HG03469 (cell line): ENCODE measurements around the gene NUDT4B.
A peak's percentile ranks its signal among the peaks of the same experiment; 100 is the strongest.
"Not testable (repeated sequence)": the region's sequence is repeated elsewhere in the genome, so short reads cannot be mapped to it uniquely, and the experiment has no call there.

Experiments used
- ATAC-seq: cut with Tn5 transposase; IDR thresholded peaks from one replicate; pipeline ENCODE4 v1.9.1; 2021; ENCODE audit warnings: mild to moderate bottlenecking, moderate library complexity, moderate number of reproducible peaks; ENCODE audit not compliant: unreplicated experiment

Gene NUDT4B

DNA sequence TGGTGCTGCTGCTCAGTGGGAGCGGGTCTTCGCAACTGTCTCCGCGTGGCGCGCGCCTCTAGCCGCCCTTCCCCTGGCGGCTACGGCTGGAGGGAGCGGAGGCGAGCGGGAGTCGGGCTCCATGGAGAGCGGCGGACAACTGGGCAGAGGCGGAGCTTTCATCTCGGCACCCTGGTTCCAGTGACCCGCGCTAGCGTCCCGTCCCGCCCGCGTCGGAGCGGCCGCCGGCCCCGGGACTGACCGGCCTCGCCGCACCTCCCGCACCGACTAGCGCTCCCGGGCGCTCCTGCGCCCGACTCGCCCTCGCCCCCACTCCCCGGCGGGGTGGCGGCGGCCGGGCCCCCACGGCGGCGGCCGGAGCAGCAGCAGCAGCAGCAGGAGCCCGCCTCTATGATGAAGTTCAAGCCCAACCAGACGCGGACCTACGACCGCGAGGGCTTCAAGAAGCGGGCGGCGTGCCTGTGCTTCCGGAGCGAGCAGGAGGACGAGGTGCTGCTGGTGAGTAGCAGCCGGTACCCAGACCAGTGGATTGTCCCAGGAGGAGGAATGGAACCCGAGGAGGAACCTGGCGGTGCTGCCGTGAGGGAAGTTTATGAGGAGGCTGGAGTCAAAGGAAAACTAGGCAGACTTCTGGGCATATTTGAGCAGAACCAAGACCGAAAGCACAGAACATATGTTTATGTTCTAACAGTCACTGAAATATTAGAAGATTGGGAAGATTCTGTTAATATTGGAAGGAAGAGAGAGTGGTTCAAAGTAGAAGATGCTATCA lies at the start of gene NUDT4B:
Gene NUDT4B, plus strand, starts transcription at position 212 of the 772 bp plus-strand sequence. Its CDS starts 179 bp downstream, at position 391.
- peak; percentile 24 for ATAC-seq

DNA sequence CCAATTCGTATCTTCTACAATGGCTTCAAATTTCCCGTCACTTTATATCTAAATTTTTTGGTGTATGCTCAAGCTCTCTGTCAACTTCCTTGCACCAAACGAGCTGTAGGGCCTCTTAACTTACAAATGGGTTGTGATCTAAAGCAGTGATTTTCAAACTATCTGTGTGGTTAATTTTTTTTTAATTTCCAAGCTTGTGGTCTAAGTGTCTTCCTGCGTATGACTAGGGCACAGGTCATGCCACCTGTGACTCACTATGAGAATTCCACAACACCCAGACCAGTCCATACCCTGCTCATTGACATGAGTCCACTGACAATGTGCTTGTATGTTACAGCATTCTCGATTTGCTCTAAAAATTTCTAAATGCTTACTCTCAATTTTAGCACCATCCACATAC lies 49.2 kb upstream of the NUDT4B start:
- ATAC-seq: not testable (repeated sequence)

DNA sequence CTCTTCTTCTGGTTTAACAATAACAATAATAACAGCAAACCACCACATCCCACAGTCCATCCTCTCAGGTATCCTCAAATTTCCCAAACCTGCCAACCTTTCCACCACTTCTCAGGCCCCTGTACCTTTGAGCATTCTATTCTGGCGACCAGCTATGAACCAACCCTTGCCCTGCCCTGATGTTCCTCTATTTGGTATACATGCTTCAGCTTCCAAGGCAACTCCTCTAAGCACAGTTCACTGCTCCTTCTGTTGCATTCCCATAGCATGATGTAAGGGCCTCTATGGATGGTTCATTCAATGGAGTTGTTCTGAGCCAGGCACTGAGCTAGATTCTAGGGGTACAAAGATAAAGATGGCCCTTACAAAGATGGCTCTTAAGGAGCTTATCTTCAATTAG lies 46.3 kb upstream of the NUDT4B start:
- not testable (repeated sequence) for ATAC-seq

GRCh38 chr1:148703973-148704591 lies 44.5 kb upstream of the NUDT4B start:
- ATAC-seq: not testable (repeated sequence)

DNA sequence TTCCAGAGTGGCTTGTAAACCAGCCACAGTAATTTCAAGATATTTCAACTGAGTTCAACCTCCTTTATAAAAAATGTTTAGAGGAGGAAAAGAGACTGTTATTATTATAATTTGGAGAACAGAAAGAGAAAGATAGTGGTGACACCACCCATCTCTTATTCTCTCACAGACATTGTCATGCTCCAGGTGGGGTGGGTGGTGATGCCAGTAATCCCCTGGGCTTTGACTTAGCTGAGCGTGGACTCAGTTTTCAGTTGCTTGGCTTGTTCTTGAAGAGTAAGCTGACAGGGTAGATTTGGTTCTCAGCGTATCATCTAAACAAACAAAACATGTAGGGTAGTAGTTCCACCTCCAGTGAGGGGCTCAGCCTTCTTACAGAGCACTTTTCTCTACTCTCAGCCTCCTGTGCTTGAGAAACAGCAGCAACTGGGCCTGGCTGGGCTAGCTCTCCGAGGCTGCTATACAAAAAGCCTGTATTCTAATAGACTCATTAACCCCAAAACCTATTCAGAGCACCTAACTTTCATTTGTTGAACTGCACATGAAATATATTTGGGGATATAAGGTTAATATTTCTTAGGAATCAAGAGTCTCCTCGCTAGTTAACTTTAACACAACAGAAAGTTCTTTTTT lies 43.1 kb upstream of the NUDT4B start:
- ATAC-seq: not testable (repeated sequence)

DNA sequence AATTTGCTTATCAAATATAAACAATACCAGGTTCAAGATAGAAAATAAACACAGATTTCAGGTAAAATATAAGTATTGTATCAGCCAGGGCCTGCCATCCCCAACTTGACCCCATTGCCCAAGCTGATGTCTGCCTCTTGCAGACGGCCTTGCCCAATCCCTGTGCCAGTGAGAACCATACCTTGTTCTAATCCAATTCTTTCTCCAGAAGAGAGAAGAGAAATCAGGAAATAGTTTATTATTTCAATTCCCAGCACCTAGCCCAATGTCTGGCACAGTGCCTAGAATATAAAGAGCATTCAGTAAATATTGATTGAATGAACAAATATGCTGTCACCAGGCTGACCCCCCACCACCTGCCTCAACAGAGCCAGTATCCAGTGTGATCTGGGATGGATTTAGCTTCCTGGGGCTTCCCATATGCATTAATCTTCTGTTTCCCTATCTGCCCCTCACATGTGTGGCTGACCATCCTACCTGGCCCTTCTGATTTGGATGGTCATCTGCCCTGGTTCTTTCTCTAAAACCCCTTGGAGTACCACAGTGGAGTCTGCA lies 39.7 kb upstream of the NUDT4B start:
- not testable (repeated sequence) for ATAC-seq

DNA sequence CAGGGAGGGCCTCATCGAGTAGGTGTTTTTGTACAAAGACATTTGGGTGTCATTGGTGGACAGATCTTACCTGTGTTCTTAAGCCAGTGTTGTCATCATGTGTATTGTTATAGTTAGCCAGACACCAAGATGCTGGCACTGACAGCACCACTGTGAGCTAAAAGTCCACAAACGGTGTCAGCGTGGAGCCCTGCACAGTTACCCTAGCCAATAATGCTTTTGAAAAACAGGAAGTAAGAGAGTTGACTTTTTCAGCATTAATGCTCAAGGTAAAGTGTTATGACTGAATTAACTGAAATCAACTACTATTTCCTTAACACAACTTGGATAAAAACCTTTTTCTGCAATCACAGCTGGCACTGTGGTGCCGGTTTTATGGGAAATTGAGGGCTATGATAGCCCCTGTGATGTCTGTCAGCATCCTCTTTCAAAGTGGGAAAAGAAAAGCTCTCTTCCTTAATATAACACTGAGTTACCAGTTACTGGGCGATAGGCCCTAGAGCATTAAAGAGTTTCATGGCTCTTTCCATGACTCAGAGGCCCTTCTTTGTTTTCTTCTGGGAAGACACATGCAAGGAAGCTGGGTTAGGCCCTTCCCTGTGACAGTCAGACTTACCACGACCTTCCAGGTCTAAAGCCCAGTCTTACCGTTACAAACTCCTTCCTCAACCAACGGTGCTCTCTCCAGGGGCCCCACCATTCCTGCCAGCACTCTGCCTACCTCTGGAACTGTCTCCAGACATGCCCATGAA lies 37.6 kb upstream of the NUDT4B start:
- ATAC-seq: not testable (repeated sequence)

GRCh38 chr1:148712353-148712752 lies 36.2 kb upstream of the NUDT4B start:
- ATAC-seq: not testable (repeated sequence)

GRCh38 chr1:148715518-148715917 lies 33.1 kb upstream of the NUDT4B start:
- ATAC-seq: not testable (repeated sequence)

DNA sequence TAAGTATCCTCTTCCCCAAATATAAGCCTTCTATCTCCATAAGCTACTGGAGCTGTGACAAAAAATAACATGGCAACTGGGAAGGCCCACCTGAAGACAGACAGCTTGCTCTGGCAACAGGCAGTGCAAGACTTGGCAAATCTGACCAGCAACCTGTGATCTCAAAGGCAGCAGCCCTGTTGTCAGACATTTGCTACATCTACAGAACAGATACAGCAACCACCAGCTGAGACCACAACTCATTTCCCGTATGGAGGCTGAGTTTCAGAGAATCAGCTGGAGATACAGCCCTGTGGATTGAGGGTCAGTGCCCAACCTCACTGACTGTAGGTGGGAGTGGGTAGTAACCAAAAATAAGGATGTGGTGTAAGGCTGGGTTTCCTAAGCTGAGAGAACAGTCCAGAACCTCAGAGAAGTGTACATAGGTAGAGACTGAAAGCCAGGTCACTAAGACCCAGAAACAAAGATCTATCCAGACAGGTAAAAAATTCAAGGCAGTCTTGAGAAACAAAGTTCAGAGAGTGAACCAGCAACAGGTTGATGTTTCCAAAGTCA lies 31.5 kb upstream of the NUDT4B start:
- not testable (repeated sequence) for ATAC-seq

GRCh38 chr1:148720918-148721317 lies 27.7 kb upstream of the NUDT4B start:
- ATAC-seq: not testable (repeated sequence)

DNA sequence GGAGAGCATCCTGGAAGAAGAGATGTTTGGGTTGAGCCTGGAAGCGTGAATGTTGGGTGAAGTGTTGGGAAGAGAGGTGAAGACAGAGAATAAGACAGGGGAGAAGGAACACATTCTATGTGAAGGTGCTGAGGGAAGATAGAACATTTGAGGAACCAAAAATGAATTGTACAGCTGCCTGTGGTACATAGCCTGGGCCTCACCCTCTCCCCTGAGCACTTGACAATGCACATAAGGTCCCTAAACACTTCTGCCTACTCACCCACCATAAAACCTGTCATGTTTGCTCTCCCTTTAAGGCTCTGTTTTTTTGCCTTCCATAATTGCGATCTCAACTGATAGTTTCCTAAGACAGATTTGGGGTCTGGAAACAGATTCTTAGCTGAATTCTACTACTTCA lies 25.8 kb upstream of the NUDT4B start:
- not testable (repeated sequence) for ATAC-seq

- ATAC-seq: not testable (repeated sequence)
Observed at GRCh38 chr1:148723515-148723914, 25.1 kb upstream of the NUDT4B start.

DNA sequence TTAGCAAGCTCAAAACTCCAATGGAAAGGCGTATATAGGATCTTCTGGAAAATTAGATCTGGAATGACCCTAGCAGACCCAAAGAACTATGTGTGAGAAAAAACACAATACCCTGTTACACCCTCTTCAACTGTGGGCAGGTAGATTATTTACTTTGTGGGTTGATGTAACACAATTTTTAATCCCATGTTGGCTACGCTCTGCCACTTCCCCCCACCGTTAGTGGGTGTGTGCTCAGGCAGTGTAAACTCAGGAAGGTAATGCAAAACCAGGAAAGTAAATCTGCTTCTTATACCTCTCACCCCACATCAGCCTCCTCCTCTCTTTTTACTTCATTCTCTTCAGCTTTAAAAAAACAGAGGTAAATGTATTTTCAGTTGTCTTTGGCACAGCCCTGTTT lies 23.7 kb upstream of the NUDT4B start:
- ATAC-seq: not testable (repeated sequence)

DNA sequence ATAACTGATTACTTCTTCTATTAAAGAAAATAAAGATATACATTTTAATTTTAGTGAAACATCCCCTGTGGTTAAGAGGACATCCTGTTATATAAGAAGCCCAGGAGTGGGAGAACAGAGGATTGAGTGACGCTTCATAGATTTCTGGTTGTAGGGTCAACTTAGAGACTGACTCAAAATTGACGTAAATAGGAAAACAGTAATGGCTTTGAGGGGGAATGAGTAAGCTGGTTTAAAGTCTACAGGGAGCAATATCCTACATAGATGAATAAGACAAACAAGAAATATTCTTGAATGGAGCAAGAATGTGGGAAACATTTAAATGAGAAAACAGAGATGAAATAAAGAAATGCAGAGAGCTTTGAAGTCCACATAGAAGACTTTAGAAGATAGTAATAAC lies 20.7 kb upstream of the NUDT4B start:
- not testable (repeated sequence) for ATAC-seq

DNA sequence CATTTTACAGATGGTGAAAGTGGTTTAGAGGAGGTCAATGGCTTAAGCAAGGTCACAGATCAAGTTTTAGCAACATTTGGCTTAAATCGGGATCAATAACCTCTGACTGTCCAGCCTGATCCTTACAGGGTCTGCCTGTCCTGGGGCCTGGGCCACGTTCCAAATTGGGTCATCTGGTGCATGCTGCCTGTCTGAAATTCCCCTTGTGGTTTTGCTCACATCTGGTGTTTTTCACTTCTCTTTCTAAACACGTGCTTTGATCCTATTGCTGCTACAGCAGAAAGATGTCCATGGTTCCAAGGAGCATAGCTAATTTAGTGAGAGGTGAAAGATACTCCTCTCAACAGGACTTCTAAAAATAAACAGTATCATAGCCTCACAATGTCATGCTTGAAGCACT lies 19.4 kb upstream of the NUDT4B start:
- ATAC-seq: peak; percentile 50

DNA sequence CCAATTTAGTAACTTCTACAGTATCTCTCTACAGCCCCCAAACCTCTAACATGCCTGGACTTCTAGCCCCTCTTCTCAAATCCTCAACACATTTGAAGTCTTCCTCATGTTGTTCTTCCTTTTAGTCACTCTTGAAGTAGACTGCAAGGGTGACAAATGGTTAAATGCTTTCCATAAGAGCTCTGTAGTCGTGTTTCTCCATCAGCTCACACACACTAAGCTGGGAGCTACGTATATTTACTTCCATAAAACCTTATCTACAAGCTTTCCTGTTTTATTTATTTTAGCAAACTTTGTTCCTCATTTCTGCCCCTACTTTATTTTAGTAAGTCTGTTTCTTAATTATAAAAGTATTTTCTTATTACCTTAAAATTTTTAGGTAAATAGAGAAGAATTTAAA lies 19.0 kb upstream of the NUDT4B start:
- not testable (repeated sequence) for ATAC-seq

- ATAC-seq: not testable (repeated sequence)
Observed at GRCh38 chr1:148732277-148732676, 16.3 kb upstream of the NUDT4B start.

DNA sequence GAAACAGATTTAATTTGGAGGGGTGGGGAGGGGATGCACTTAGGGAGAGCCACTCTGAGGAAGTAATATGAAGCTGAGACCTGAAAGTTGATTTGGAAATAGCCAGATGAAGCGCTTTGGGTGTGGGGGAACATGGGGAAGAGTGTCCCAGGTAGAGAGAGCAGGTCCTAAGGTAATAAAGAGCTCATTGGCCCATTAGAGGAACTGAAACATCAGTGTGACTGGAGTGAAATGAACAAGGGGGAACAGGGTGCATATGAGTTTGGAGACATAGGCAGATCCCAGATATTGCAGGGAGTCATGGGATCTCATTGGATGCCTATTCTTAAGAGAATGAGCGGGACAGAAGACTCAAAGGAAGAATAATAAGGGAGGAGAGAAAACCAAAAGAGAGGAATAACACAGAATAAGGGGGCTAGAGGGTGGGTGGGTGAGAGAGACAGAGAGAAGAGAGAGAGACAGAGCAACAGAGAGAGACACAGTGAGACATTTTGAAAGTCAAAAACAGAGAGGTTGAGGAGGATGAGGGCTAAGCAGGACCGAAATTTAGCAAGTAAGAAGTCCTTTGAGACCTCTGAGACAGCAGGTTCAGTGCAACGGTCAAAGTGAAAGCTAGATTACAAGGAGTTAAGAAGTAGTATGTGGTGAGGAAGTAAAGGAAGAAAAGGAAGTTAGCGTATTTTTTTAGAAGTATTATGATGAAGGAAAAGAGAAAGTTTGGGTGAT lies 14.8 kb upstream of the NUDT4B start:
- ATAC-seq: peak; percentile 70

GRCh38 chr1:148734311-148734662 lies 14.3 kb upstream of the NUDT4B start:
- peak; percentile 29 for ATAC-seq
